ENCODE results near the gene ZCCHC7. TPM values are rescaled to one million over a fixed set of nuclear protein-coding genes. Genes with fewer than 3 reads are reported as not detected.

The ZCCHC7 gene
- total RNA-seq, 1 donor from 2014 or later, result 30.8 TPM

DNA sequence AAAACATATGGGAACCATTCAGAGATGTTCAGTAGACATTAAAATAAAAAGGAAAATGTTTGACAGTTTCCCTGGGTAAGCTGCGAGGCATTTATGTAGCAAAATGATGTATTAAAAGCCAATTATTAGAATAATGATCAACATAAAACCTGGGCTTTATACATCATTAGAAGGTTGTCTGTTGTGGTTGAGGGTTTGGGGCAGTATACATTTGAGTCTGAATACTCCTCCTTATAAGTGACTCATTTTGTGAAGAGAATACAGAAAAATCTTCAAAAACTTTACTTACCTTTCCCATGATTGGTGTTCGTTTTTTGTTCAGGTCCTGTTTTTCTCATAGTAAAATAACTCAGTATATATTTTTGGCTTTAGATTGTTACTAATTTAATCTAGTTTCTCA lies 119.5 kb downstream of the ZCCHC7 start:
- H3K36me3 ChIP-seq (ENCODE audit: control insufficient read depth in 3 of 3, insufficient read depth in 3 of 3, low read length in 3 of 3), result no peaks in the 10 kb centered on the region

DNA sequence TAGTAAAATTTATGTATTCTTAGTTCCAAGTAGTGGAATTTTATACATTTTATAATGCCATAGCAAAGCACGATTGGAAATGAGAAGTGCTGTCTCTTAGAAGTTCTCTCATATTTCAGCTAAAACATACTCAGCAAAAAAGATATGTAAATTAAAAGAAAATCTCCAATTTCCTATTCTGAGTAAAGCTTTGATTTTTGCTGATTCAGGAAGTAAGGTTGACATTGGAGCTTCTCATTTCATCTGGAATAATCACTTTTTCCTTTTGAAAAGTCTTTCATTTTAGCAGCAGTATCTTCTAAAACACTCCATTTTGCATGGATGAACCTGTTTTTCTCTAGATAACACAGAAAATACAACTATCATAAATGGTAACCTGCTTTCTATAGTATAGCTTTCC lies 121.0 kb downstream of the ZCCHC7 start:
- H3K4me3 ChIP-seq (ENCODE audit: low read length in 3 of 3), result no peak overlapping the region
- no peak overlapping the region for H3K9ac ChIP-seq (ENCODE audit: low read depth in 1 of 3, low read length in 3 of 3)
- H3K9me3 ChIP-seq (ENCODE audit: control insufficient read depth in 3 of 3, low read length in 3 of 3), result no peaks in the 10 kb centered on the region
- no peaks in the 10 kb centered on the region for H3K36me3 ChIP-seq (ENCODE audit: control insufficient read depth in 3 of 3, insufficient read depth in 3 of 3, low read length in 3 of 3)
- no peak overlapping the region for H3K27ac ChIP-seq (ENCODE audit: low read depth, low read length)
- peaks cover 0 to 3% (median 0%) of the 10 kb centered on the region in 3 donors for H3K4me1 ChIP-seq (ENCODE audit: control insufficient read depth in 3 of 3, insufficient read depth in 3 of 3, low read length in 3 of 3)
- no peaks in the 10 kb centered on the region for H3K27me3 ChIP-seq (ENCODE audit: control insufficient read depth in 3 of 3, insufficient read depth in 3 of 3, low read length in 3 of 3)

More for the DNA sequence above, 119.5 kb downstream of the ZCCHC7 start:
- Histone ChIP-seq H3K27me3 (ENCODE audit: control insufficient read depth in 3 of 3, insufficient read depth in 3 of 3, low read length in 3 of 3) (no peaks in the 10 kb centered on the region), H3K27ac (ENCODE audit: low read depth, low read length) (no peak overlapping the region), H3K4me1 (ENCODE audit: control insufficient read depth in 3 of 3, insufficient read depth in 3 of 3, low read length in 3 of 3) (no peaks in the 10 kb centered on the region), H3K9me3 (ENCODE audit: control insufficient read depth in 3 of 3, low read length in 3 of 3) (no peaks in the 10 kb centered on the region), H3K4me3 (ENCODE audit: low read length in 3 of 3) (no peak overlapping the region), H3K9ac (ENCODE audit: low read depth in 1 of 3, low read length in 3 of 3) (no peak overlapping the region)

DNA sequence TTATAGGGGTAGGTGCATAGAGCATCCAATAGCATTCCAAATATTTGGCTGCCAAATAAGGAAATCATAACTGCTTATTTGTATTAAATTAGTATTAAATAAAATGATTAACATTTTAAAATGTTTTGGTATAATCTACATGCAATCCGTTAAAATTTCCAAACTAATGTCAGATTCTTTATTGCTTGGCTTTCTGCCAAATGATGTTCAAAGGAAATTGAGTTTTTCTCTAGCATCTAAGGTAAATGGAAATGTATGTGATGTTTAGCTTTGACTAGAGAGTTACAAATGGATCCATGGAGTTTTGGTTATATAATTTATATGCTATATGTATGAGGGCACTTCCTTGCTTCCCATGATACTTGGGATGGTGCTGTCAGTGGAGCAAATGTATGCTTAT lies 121.7 kb downstream of the ZCCHC7 start:
- Histone ChIP-seq H3K36me3 (ENCODE audit: control insufficient read depth in 3 of 3, insufficient read depth in 3 of 3, low read length in 3 of 3) (no peaks in the 10 kb centered on the region), H3K9me3 (ENCODE audit: control insufficient read depth in 3 of 3, low read length in 3 of 3) (no peaks in the 10 kb centered on the region), H3K4me3 (ENCODE audit: low read length in 3 of 3) (no peak overlapping the region), H3K27ac (ENCODE audit: low read depth, low read length) (no peak overlapping the region), H3K9ac (ENCODE audit: low read depth in 1 of 3, low read length in 3 of 3) (no peak overlapping the region), H3K27me3 (ENCODE audit: control insufficient read depth in 3 of 3, insufficient read depth in 3 of 3, low read length in 3 of 3) (no peaks in the 10 kb centered on the region), H3K4me1 (ENCODE audit: control insufficient read depth in 3 of 3, insufficient read depth in 3 of 3, low read length in 3 of 3) (peaks cover 0 to 3% (median 0%) of the 10 kb centered on the region in 3 donors)

DNA sequence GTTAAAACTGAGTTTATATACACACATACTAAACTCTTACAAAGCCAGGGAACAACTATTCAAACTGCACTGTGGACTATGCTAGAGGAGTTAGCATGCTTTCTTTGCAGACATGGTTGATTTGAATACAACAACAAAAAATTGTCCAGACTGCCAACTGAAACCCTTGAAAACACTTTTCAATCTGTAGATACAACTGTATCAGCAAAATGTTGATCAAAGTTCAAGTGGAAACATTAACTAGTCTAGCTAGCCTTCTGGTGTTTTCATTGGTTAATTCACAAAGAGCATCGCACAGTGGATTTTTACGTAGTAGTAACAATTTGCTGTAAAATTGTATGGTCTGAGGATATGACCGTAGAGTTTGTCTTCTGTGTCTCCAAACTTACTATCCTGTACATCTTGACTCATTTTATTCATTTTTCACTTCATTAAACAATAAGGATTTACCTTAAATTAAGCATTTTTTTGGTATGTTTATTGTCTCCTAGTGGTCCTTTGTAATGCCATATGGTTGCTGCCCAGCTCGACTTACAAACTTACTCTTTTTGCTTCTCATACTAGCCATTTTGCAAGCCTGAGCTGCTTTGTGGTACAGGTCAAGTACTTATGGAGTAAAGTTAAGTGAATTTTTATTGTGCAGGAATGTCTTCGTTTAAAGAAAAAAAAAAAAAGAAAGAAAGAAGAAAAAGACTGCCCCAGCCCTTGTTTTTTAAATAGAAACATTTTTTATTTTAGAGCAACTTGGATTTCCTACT lies 123.4 kb downstream of the ZCCHC7 start:
- Histone ChIP-seq H3K36me3 (ENCODE audit: control insufficient read depth in 3 of 3, insufficient read depth in 3 of 3, low read length in 3 of 3) (no peaks in the 10 kb centered on the region), H3K9me3 (ENCODE audit: control insufficient read depth in 3 of 3, low read length in 3 of 3) (no peaks in the 10 kb centered on the region), H3K4me1 (ENCODE audit: control insufficient read depth in 3 of 3, insufficient read depth in 3 of 3, low read length in 3 of 3) (peaks cover 0 to 3% (median 0%) of the 10 kb centered on the region in 3 donors), H3K27ac (ENCODE audit: low read depth, low read length) (no peak overlapping the region), H3K9ac (ENCODE audit: low read depth in 1 of 3, low read length in 3 of 3) (no peak overlapping the region), H3K4me3 (ENCODE audit: low read length in 3 of 3) (no peak overlapping the region), H3K27me3 (ENCODE audit: control insufficient read depth in 3 of 3, insufficient read depth in 3 of 3, low read length in 3 of 3) (no peaks in the 10 kb centered on the region)

DNA sequence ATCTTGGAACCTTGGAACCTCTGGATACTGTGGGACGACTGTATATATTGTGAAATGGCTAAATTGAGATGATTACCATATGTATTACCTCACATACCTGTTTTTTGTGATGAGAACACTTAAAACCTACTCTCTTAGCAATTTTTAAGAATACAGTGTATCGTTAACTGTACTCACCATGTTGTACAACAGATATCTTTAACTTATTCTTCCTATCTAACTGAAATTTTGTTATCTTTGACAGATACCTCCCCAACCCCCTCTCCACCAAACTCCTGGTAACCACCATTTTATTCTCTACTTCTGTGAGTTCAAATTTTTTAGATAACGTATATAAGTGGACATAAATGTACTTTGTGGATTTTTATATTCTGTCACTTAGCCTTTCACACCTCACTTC lies 126.5 kb downstream of the ZCCHC7 start:
- H3K4me1 ChIP-seq (ENCODE audit: control insufficient read depth in 3 of 3, insufficient read depth in 3 of 3, low read length in 3 of 3), result peaks cover 0 to 3% (median 0%) of the 10 kb centered on the region in 3 donors
- H3K27ac ChIP-seq (ENCODE audit: low read depth, low read length), result no peak overlapping the region
- no peak overlapping the region for H3K4me3 ChIP-seq (ENCODE audit: low read length in 3 of 3)
- no peaks in the 10 kb centered on the region for H3K9me3 ChIP-seq (ENCODE audit: control insufficient read depth in 3 of 3, low read length in 3 of 3)
- H3K36me3 ChIP-seq (ENCODE audit: control insufficient read depth in 3 of 3, insufficient read depth in 3 of 3, low read length in 3 of 3), result no peaks in the 10 kb centered on the region
- H3K9ac ChIP-seq (ENCODE audit: low read depth in 1 of 3, low read length in 3 of 3), result no peak overlapping the region
- H3K27me3 ChIP-seq (ENCODE audit: control insufficient read depth in 3 of 3, insufficient read depth in 3 of 3, low read length in 3 of 3), result no peaks in the 10 kb centered on the region

DNA sequence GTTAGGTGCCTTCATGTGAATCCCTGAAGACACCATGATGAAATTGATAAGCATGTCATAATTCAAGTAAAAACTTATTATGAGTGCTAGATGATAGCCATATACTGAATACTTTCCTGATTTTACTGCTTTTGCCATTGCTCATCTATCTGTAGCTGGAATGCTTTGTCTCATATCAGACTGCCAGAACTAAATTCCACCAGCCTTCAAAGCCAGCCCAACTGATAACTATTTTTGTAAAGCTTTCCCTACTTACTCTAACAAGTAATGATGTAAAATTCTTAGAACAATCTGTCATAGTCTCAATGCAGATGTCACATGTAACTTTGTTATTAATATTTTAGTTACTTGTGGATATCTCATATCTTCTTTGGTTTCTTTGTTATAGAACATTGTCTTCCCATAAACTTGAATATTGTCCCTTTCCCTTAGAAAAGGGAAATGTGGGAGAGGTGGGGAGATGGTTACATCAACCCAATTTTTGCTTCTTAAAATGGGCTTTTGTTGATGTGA lies 128.3 kb downstream of the ZCCHC7 start:
- H3K4me1 ChIP-seq (ENCODE audit: control insufficient read depth in 3 of 3, insufficient read depth in 3 of 3, low read length in 3 of 3), result peaks cover 0 to 3% (median 0%) of the 10 kb centered on the region in 3 donors
- no peak overlapping the region for H3K9ac ChIP-seq (ENCODE audit: low read depth in 1 of 3, low read length in 3 of 3)
- no peak overlapping the region for H3K4me3 ChIP-seq (ENCODE audit: low read length in 3 of 3)
- no peaks in the 10 kb centered on the region for H3K36me3 ChIP-seq (ENCODE audit: control insufficient read depth in 3 of 3, insufficient read depth in 3 of 3, low read length in 3 of 3)
- H3K27me3 ChIP-seq (ENCODE audit: control insufficient read depth in 3 of 3, insufficient read depth in 3 of 3, low read length in 3 of 3), result no peaks in the 10 kb centered on the region
- no peaks in the 10 kb centered on the region for H3K9me3 ChIP-seq (ENCODE audit: control insufficient read depth in 3 of 3, low read length in 3 of 3)
- no peak overlapping the region for H3K27ac ChIP-seq (ENCODE audit: low read depth, low read length)

DNA sequence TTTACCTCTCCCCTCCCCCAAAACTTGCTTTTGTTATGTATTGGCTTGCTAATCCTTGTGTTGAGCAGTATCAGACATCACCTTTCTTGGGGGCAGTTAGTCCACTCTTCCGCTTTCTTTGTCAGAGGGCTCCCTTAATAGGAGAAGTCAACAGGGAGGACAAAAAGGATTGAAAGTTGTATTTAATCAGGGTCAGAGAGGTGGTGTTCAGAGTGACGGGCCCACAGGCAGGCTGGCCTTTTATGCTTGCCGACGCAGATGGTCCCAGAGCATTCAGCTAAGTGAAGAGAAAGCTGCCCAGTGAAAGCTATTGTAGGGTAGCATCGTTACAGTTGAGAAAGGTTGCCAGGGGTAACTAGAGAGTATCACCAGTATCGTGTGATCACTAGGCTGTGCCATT lies 131.1 kb downstream of the ZCCHC7 start:
- Histone ChIP-seq H3K36me3 (ENCODE audit: control insufficient read depth in 3 of 3, insufficient read depth in 3 of 3, low read length in 3 of 3) (no peaks in the 10 kb centered on the region), H3K4me1 (ENCODE audit: control insufficient read depth in 3 of 3, insufficient read depth in 3 of 3, low read length in 3 of 3) (no peaks in the 10 kb centered on the region), H3K9me3 (ENCODE audit: control insufficient read depth in 3 of 3, low read length in 3 of 3) (no peaks in the 10 kb centered on the region), H3K9ac (ENCODE audit: low read depth in 1 of 3, low read length in 3 of 3) (no peak overlapping the region), H3K4me3 (ENCODE audit: low read length in 3 of 3) (no peak overlapping the region), H3K27ac (ENCODE audit: low read depth, low read length) (no peak overlapping the region), H3K27me3 (ENCODE audit: control insufficient read depth in 3 of 3, insufficient read depth in 3 of 3, low read length in 3 of 3) (no peaks in the 10 kb centered on the region)

DNA sequence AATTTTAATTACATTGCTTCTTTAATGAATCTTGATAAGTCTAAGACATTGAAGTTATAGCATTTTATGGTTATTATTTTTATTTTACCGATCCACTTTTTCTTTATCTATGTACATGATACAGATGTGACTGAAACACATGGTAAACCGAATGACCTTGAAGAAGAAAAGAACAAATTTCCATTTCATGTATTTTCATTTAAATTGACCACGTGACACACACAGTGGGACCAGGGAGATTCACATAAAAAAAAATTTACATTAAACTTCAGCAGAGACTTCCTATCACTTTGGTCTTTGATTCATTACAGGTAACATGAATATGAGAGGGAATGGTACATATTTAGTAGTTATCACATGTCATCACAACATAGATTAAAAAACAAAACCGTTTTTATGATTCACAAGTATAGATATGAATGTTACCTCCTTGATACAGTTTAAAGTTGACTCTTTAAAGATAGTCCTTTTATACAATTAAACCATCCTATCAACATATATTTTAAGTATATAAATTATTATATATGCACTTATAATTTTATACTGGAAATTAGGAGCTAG lies 133.1 kb downstream of the ZCCHC7 start:
- no peaks in the 10 kb centered on the region for H3K36me3 ChIP-seq (ENCODE audit: control insufficient read depth in 3 of 3, insufficient read depth in 3 of 3, low read length in 3 of 3)
- H3K9me3 ChIP-seq (ENCODE audit: control insufficient read depth in 3 of 3, low read length in 3 of 3), result no peaks in the 10 kb centered on the region
- no peak overlapping the region for H3K27ac ChIP-seq (ENCODE audit: low read depth, low read length)
- H3K9ac ChIP-seq (ENCODE audit: low read depth in 1 of 3, low read length in 3 of 3), result no peak overlapping the region
- H3K27me3 ChIP-seq (ENCODE audit: control insufficient read depth in 3 of 3, insufficient read depth in 3 of 3, low read length in 3 of 3), result no peaks in the 10 kb centered on the region
- no peaks in the 10 kb centered on the region for H3K4me1 ChIP-seq (ENCODE audit: control insufficient read depth in 3 of 3, insufficient read depth in 3 of 3, low read length in 3 of 3)
- H3K4me3 ChIP-seq (ENCODE audit: low read length in 3 of 3), result no peak overlapping the region

DNA sequence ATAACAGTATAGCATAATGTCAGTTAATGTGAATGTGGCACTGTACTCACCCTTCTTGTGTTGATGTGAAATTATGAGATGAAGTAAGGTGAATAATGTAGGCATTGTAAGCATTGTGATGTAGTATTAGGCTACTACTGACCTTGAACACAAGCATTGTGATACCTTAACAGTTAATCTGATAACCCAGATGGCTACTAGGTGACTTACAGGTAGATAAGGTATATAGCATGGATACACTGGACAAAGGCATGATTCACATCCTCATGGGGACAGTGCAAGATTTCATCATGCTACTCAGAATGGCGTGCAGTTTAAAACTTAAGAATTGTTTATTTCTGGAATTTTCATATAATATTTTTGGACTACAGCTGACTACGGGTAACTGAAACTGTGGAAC lies 134.8 kb downstream of the ZCCHC7 start:
- Histone ChIP-seq H3K27me3 (ENCODE audit: control insufficient read depth in 3 of 3, insufficient read depth in 3 of 3, low read length in 3 of 3) (no peaks in the 10 kb centered on the region), H3K36me3 (ENCODE audit: control insufficient read depth in 3 of 3, insufficient read depth in 3 of 3, low read length in 3 of 3) (no peaks in the 10 kb centered on the region), H3K4me3 (ENCODE audit: low read length in 3 of 3) (no peak overlapping the region), H3K27ac (ENCODE audit: low read depth, low read length) (no peak overlapping the region), H3K4me1 (ENCODE audit: control insufficient read depth in 3 of 3, insufficient read depth in 3 of 3, low read length in 3 of 3) (no peaks in the 10 kb centered on the region), H3K9me3 (ENCODE audit: control insufficient read depth in 3 of 3, low read length in 3 of 3) (no peaks in the 10 kb centered on the region), H3K9ac (ENCODE audit: low read depth in 1 of 3, low read length in 3 of 3) (no peak overlapping the region)
